Epithelial cell of esophagus (primary cell): ENCODE measurements around the gene RASGRF2.

ENCODE experiments used
- DNase-seq: peaks from one replicate; pipeline ENCODE4 v3.0.0; 2010; ENCODE audit warnings: low read depth
- H3K4me3 ChIP-seq: 2 replicates; pipeline ENCODE4 v1.5.1; 2011; ENCODE audit warnings: mild to moderate bottlenecking, low read length, control low read depth
- CTCF ChIP-seq: IDR thresholded peaks from 2 replicates; pipeline ENCODE4 v1.5.1; 2011; ENCODE audit warnings: low read depth, mild to moderate bottlenecking, low read length, control low read depth, inconsistent platforms; ENCODE audit not compliant: insufficient read depth; ENCODE audit errors: missing control alignments

Gene RASGRF2

GRCh38 chr5:81165493-81166119, 205.4 kb downstream of the RASGRF2 start:
- peak; percentile 93 for TF ChIP-seq CTCF
- DNase-seq: peak; percentile 82
- H3K4me3 ChIP-seq: no peak overlapping the region

- TF ChIP-seq CTCF: no peak
- DNase-seq: no peak
- H3K4me3 ChIP-seq: no peak overlapping the region
Observed at GRCh38 chr5:81166430-81166829, 206.3 kb downstream of the RASGRF2 start.

- no peak for TF ChIP-seq CTCF
- no peak for DNase-seq
- no peak overlapping the region for H3K4me3 ChIP-seq
Observed at GRCh38 chr5:81167078-81167477, 206.9 kb downstream of the RASGRF2 start.

GRCh38 chr5:81167544-81167943, 207.4 kb downstream of the RASGRF2 start:
- no peak for DNase-seq
- no peak for TF ChIP-seq CTCF
- H3K4me3 ChIP-seq: no peak overlapping the region

- TF ChIP-seq CTCF: no peak
- no peak for DNase-seq
- H3K4me3 ChIP-seq: no peak overlapping the region
Observed at GRCh38 chr5:81169924-81170323, 209.8 kb downstream of the RASGRF2 start.

GRCh38 chr5:81171769-81172168, 211.6 kb downstream of the RASGRF2 start:
- TF ChIP-seq CTCF: no peak
- peak; percentile 66 for DNase-seq
- H3K4me3 ChIP-seq: no peak overlapping the region

GRCh38 chr5:81172710-81173109, 212.5 kb downstream of the RASGRF2 start:
- H3K4me3 ChIP-seq: no peak overlapping the region
- no peak for TF ChIP-seq CTCF
- no peak for DNase-seq
